ENCODE measurements around the gene PFKP. TPM values are rescaled to one million over a fixed set of nuclear protein-coding genes. Genes with fewer than 3 reads are reported as not detected.
A peak's percentile ranks its signal among the peaks of the same experiment; 100 is the strongest.
"Not testable (repeated sequence)": the region's sequence is repeated elsewhere in the genome, so short reads cannot be mapped to it uniquely, and the experiment has no call there.

The PFKP gene
- total RNA-seq, 4 donors from 2014 or later = 22.2 to 83.9 (median 34.0) TPM

DNA sequence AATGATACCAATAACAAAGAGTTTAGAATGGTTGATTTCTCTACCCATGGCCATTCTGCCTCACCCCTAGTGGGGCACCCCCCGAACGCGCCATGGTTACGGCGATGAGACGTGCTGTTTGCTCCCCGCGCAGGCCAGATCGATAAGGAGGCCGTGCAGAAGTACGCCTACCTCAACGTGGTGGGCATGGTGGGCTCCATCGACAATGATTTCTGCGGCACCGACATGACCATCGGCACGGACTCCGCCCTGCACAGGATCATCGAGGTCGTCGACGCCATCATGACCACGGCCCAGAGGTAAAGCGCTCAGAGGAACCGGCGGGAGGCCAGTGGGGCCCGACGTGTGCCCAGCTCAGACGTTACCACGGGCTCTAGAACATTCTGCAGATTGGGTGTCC lies 36.3 kb downstream of the PFKP start:
- ATAC-seq (ENCODE audit: low FRiP score) = no peak
- TF ChIP-seq, protein P1, sequence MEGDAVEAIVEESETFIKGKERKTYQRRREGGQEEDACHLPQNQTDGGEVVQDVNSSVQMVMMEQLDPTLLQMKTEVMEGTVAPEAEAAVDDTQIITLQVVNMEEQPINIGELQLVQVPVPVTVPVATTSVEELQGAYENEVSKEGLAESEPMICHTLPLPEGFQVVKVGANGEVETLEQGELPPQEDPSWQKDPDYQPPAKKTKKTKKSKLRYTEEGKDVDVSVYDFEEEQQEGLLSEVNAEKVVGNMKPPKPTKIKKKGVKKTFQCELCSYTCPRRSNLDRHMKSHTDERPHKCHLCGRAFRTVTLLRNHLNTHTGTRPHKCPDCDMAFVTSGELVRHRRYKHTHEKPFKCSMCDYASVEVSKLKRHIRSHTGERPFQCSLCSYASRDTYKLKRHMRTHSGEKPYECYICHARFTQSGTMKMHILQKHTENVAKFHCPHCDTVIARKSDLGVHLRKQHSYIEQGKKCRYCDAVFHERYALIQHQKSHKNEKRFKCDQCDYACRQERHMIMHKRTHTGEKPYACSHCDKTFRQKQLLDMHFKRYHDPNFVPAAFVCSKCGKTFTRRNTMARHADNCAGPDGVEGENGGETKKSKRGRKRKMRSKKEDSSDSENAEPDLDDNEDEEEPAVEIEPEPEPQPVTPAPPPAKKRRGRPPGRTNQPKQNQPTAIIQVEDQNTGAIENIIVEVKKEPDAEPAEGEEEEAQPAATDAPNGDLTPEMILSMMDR (IDR thresholded peaks at IDR 0.05) = no peak
- DNase-seq (ENCODE audit: low spot score) = no peak

DNA sequence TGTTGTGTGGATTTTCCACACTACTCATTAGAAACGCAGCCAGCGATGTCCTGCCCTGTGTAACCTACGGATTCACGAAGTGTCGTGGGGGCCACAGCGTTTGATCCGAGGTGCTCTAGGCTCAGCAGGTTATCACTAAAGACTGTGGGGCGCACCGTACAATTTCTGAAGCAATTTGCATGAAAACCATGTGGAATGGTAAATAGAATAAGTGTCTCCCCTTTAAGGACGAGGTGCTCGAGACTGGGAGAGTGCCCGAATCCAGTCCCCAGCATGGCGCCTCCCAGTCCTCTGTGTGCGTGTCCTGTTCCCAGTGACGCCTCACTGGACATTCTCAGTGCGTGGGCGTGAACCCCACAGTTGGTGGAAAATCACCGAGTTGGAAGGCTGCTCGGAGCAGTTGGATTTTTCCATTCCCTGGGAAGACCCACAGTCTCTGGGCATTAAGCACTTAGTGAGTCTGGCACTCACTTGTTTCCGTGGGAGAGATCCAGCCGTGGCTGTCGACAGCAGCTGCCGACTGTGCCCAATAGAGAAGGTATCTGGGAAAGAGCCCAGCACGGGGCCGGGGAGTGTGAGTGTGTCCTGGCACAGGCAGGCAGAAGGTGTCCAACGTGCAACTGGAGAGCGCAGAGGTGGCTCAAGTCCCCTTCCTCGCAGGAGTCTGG lies 37.0 kb downstream of the PFKP start:
- DNase-seq (ENCODE audit: low spot score) = no peak
- no peak for ATAC-seq (ENCODE audit: low FRiP score)
- TF ChIP-seq, protein P1 (IDR thresholded peaks at IDR 0.05) = no peak

DNA sequence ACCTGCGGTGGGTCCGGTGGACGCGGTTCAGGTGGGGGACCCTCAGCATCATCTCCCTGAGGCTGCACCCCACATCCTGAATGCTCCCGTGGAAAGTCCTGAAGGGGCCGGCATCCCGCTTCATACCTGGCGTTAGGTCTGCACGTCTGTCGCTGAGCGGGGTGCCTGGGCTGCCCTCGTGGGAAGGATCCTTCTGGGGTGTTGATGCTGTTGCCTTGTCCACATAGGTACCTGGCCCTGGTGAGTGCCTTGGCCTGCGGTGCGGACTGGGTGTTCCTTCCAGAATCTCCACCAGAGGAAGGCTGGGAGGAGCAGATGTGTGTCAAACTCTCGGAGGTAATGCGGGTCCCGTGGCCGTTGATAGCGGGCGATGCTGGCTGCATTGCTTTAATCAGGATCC lies 37.8 kb downstream of the PFKP start:
- TF ChIP-seq, protein P1 (IDR thresholded peaks at IDR 0.05) = no peak
- DNase-seq (ENCODE audit: low spot score) = no peak
- ATAC-seq (ENCODE audit: low FRiP score) = no peak

DNA sequence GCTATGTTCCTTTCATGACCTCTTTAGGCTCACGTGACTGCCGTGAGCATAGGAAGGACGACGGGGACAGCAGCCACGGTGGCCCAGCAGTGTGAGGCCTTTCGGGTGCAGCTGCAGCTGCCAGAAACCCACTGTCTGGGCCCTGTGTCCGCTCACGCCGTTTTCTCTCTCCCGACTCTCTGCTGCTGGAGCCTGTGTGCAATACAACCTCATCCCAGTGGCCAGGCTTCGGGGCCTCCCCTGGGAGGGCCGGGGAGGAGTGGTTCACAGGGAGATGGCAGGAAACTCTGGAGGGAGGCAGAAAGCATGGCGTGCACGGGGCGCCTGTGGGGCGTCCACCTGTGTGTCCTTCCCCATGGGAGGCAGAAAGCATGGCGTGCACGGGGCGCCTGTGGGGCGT lies 38.6 kb downstream of the PFKP start:
- TF ChIP-seq, protein P1 (IDR thresholded peaks at IDR 0.05) = no peak
- ATAC-seq (ENCODE audit: low FRiP score) (no peak), DNase-seq (ENCODE audit: low spot score) (no peak)

DNA sequence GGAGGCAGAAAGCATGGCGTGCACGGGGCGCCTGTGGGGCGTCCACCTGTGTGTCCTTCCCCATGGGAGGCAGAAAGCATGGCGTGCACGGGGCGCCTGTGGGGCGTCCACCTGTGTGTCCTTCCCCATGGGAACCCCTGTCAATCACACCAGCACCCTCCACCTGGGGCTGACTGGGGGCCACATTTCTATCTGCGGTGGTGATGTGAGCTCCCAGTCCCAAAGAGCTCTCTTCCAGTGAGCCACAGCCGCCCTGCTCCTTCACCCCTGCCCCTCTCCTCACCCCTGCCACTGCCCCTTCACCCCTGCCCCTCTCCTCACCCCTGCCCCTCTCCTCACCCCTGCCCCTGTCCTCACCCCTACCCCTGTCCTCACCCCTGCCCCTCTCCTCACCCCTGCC lies 39.0 kb downstream of the PFKP start:
- not testable (repeated sequence) for ATAC-seq (ENCODE audit: low FRiP score); DNase-seq (ENCODE audit: low spot score)

DNA sequence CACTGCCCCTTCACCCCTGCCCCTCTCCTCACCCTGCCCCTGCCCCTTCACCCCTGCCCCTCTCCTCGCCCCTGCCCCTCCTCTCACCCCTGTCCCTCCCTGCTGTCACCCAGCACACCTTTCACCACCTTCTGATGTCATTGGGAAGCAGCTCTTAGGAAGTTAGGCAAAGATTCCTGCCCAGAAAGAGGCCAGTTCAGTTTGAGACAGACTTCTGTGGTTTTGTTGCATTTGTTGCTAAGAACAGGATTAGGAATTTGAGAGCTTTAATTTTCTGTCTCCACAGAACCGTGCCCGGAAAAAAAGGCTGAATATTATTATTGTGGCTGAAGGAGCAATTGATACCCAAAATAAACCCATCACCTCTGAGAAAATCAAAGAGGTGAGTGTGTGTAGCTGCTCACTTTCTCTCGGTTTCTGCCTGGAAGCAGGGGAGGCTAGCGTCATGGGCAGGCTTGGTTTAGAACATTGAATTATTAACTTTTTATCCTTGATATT lies 39.6 kb downstream of the PFKP start:
- no peak for ATAC-seq (ENCODE audit: low FRiP score)
- TF ChIP-seq, protein P1 (IDR thresholded peaks at IDR 0.05) = no peak
- DNase-seq (ENCODE audit: low spot score) = no peak

DNA sequence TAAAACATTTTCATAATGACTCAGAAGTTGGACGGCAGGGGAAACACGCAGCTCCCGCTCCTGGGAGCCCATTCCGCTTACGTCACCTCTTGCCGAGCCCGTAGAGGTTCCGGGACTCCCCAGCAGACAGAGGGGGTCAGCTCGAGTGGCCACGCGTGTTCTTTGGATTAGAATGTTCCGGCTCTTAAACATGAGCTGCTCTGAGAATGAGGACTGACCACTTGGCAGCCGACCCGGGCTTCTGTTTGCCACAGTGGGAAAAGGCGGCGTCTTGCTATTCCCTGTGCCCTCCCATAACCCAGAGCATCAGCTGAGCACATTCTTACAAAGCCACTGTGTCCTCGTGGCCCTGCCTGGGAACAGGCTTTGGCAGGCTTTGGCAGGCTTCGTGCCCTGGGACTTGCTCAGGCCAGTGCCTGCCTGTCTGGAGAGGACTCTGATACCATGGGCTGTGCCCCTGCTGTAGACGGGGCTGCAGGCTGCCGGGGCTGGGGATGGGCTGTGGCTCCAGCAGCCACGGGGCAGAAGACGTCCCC lies 40.1 kb downstream of the PFKP start:
- TF ChIP-seq, protein P1 (IDR thresholded peaks at IDR 0.05) = no peak
- DNase-seq (ENCODE audit: low spot score) = no peak
- ATAC-seq (ENCODE audit: low FRiP score) = peak; percentile 58

Measured in omental fat pad (tissue), 4 donors.